ENCODE measurements around the gene LAMA2.

Gene LAMA2

DNA sequence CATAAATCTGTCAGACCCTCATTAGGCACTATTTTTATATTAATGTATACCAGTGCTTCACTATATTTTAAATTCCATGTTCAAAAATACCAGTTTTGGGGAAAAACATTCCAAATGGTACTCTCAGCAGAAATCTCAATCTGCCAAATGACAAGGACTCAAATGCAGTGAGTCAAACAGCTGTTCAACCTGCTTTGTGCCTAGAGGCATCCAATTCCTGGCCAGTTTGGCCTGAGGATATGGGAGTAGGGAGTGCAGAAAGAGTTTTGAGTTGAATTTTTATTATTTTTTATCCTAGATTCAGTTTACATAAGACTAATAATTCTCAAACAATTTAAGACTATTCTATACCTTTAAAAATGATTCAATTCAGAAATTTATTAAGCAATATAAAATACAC, 216.8 kb downstream of the LAMA2 start:
- TF ChIP-seq, protein P1, sequence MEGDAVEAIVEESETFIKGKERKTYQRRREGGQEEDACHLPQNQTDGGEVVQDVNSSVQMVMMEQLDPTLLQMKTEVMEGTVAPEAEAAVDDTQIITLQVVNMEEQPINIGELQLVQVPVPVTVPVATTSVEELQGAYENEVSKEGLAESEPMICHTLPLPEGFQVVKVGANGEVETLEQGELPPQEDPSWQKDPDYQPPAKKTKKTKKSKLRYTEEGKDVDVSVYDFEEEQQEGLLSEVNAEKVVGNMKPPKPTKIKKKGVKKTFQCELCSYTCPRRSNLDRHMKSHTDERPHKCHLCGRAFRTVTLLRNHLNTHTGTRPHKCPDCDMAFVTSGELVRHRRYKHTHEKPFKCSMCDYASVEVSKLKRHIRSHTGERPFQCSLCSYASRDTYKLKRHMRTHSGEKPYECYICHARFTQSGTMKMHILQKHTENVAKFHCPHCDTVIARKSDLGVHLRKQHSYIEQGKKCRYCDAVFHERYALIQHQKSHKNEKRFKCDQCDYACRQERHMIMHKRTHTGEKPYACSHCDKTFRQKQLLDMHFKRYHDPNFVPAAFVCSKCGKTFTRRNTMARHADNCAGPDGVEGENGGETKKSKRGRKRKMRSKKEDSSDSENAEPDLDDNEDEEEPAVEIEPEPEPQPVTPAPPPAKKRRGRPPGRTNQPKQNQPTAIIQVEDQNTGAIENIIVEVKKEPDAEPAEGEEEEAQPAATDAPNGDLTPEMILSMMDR (IDR thresholded peaks at IDR 0.05; ENCODE audit: low read depth, low read length): no peak
- in situ Hi-C loops (cut with HindIII; ENCODE audit: low sequenced_read_pairs): no loop called here
- H3K4me3 ChIP-seq (ENCODE audit: low read depth, low read length): no peak overlapping the region
- no peak for DNase-seq (ENCODE audit: low read depth, low spot score)

DNA sequence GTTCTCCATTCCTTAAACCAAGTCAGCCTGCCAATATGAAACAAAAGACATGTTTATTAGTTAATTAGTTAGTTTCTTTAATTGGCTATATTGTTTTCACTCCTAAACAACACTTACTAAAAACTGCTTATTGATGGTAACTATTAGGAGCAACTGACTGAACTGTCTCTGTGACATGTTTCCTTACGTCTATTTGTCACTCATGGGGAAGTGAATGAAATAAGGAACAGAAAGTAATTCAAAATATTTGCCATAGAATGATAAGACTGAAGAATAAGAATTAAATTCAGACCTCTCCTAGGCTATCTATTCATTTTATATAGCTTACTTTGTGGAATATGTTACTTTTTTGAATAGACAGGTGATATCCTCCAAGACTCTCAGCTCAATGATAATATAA, 217.2 kb downstream of the LAMA2 start:
- TF ChIP-seq, protein P1 (IDR thresholded peaks at IDR 0.05; ENCODE audit: low read depth, low read length): no peak
- in situ Hi-C loops (cut with HindIII; ENCODE audit: low sequenced_read_pairs): no loop called here
- no peak for DNase-seq (ENCODE audit: low read depth, low spot score)
- H3K4me3 ChIP-seq (ENCODE audit: low read depth, low read length): no peak overlapping the region

DNA sequence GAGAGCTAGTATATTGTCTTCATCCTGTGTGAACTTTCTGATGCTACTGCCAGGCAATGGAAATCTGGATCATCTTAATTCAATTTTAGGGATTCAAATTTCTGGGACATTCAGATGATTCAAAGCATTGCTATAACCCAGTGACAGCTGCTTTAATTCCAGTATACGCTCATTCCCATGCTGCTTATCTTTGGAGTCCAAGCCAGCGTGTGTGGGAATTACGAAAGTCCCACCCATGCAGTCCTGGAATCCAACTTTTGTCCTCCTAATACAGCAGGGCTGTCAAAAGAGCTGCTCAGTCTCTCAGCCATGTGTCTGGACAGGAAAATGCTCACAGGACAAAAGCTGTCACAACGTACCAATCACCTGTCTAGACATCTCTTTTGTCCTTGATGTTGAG, 219.8 kb downstream of the LAMA2 start:
- DNase-seq (ENCODE audit: low read depth, low spot score): no peak
- H3K4me3 ChIP-seq (ENCODE audit: low read depth, low read length): no peak overlapping the region
- in situ Hi-C loops (cut with HindIII; ENCODE audit: low sequenced_read_pairs): no loop called here
- TF ChIP-seq, protein P1 (IDR thresholded peaks at IDR 0.05; ENCODE audit: low read depth, low read length): no peak

DNA sequence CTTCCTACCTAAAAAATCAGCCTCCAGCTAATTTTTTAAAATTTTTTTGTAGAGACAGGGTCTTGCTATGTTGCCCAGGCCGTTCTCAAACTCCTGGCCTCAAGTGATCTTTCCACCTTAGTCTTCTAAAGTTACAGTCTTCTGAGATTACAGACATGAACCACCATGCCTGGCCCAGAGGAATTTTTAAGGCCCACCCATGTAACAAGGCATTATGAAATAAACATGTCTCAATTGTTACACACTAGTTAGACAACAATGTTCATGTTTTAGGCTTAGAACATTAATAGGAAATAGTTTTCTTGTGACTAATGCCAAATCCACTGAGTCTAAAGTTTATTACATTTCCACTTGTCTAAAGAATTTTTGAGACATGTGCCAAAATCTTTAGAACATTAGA, 221.2 kb downstream of the LAMA2 start:
- peak; percentile 59 for DNase-seq (ENCODE audit: low read depth, low spot score)
- in situ Hi-C loops (cut with HindIII; ENCODE audit: low sequenced_read_pairs): no loop called here
- TF ChIP-seq, protein P1 (IDR thresholded peaks at IDR 0.05; ENCODE audit: low read depth, low read length): no peak
- no peak overlapping the region for H3K4me3 ChIP-seq (ENCODE audit: low read depth, low read length)

DNA sequence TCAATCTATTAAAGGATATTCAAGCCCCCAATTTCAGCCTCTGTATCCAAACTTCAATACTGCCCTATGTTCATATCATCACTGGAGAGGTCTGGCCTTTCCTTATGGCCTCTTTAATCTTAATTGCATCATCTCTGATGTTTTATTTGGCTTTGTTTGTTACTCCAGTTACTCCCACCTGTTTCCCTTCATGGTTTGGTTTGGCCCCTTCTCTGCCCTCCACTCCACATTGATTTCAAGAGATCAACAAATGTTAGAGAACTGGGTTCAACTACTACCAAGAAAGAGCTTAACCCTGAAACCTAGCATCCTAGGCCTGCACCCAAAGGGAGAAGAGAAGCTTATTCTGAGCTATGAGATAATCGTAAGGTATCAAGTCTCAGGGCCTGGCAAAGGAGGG, 221.6 kb downstream of the LAMA2 start:
- in situ Hi-C loops (cut with HindIII; ENCODE audit: low sequenced_read_pairs): no loop called here
- no peak for DNase-seq (ENCODE audit: low read depth, low spot score)
- H3K4me3 ChIP-seq (ENCODE audit: low read depth, low read length): no peak overlapping the region
- TF ChIP-seq, protein P1 (IDR thresholded peaks at IDR 0.05; ENCODE audit: low read depth, low read length): no peak

DNA sequence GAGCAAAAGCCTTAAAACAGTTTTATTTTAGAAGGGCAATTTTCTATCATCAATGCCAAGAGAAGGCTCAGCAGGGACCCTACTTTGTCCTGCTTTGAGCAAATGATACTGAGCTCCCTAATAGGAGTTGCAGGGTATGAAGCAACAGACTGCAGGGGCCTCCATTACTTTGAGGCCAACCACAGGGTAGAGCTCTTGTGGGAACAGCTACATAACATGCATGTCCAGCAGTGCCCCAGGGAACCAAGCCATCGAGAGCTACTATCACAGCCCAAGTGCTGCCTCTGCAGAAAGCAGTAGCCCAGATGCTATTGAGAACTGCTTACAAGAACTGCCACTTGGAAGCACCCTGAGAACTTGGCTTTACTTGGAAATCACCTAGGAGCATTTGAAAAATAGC, 222.1 kb downstream of the LAMA2 start:
- TF ChIP-seq, protein P1 (IDR thresholded peaks at IDR 0.05; ENCODE audit: low read depth, low read length): no peak
- in situ Hi-C loops (cut with HindIII; ENCODE audit: low sequenced_read_pairs): no loop called here
- H3K4me3 ChIP-seq (ENCODE audit: low read depth, low read length): no peak overlapping the region
- peak; percentile 67 for DNase-seq (ENCODE audit: low read depth, low spot score)

DNA sequence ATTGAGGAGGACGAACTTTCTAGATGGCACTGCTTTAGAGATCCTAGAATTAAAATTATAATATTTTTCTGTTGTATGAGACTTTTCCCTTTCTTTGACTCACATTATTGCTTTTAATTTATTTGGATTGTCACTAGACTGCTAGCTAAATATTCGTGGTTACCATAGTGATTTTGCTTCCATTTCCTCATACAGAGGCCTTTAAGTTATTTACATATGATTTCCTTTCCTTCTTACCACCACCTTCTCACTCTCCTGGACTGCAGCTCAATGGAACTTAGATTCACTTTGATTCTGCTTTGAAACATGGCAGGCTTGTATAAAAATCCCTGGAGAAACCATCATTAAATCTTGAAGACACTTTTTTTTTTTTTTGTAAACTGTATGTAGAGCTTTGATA, 222.9 kb downstream of the LAMA2 start:
- TF ChIP-seq, protein P1 (IDR thresholded peaks at IDR 0.05; ENCODE audit: low read depth, low read length): no peak
- H3K4me3 ChIP-seq (ENCODE audit: low read depth, low read length): no peak overlapping the region
- DNase-seq (ENCODE audit: low read depth, low spot score): no peak
- in situ Hi-C loops (cut with HindIII; ENCODE audit: low sequenced_read_pairs): no loop called here
